Retinal pigment epithelial cell (primary cell): ENCODE data around the gene LPCAT1.

ENCODE experiments used
- DNase-seq: peaks from one replicate; pipeline ENCODE4 v3.0.0-alpha.2; 2010; ENCODE audit warnings: low read depth
- H3K4me3 ChIP-seq: 2 replicates; pipeline ENCODE4 v1.5.1; 2011; ENCODE audit warnings: mild to moderate bottlenecking, low read length, control low read depth, moderate library complexity
- TF ChIP-seq, protein P1 (sequence below): conservative IDR thresholded peaks from 2 replicates; pipeline ENCODE4 v1.5.1; 2011; ENCODE audit warnings: low read depth, low read length, control low read depth, inconsistent platforms

The LPCAT1 gene

DNA sequence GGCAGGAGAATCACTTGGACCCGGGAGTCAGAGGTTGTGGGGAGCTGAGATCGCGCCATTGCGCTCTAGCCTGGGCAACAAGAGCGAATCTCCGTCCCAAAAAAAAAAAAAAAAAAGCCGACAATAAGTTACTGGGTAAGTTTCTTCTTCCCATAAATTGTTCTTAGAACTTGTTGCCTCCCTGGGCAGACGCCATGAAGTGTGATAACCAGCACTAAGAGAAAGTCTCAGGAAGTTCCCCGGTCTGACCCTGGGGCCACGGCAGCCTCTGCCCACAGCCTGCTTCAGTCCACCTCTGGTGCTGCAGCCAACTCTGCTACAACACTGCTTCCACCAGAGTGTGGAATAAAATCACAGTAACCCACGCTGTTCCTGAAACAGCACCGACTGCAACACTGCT, 19.1 kb downstream of the LPCAT1 start:
- TF ChIP-seq, protein P1, sequence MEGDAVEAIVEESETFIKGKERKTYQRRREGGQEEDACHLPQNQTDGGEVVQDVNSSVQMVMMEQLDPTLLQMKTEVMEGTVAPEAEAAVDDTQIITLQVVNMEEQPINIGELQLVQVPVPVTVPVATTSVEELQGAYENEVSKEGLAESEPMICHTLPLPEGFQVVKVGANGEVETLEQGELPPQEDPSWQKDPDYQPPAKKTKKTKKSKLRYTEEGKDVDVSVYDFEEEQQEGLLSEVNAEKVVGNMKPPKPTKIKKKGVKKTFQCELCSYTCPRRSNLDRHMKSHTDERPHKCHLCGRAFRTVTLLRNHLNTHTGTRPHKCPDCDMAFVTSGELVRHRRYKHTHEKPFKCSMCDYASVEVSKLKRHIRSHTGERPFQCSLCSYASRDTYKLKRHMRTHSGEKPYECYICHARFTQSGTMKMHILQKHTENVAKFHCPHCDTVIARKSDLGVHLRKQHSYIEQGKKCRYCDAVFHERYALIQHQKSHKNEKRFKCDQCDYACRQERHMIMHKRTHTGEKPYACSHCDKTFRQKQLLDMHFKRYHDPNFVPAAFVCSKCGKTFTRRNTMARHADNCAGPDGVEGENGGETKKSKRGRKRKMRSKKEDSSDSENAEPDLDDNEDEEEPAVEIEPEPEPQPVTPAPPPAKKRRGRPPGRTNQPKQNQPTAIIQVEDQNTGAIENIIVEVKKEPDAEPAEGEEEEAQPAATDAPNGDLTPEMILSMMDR: no peak

DNA sequence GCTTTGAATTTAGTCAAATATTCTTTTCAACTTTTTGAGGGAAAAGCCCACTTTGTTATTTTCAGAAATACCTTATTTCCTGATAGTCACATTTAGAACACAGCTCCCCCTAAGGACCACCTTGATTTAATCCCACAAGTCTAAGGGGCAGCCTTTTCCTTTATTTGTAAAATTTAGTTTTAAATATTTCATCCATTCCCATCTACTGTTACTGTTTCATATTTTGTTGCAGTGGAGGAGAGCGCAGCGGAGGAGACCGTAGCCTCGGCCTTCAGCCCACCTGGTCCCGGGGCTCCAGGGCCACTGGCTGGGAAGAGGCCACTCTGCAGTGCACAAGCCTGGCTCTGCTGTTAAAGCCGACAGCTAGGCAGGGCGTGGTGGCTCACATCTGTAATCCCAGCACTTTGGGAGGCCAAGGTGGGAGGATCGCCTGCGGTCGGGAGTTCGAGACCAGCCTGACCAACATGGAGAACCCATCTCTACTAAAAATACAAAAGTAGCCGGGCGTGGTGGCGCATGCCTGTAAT, 19.6 kb downstream of the LPCAT1 start:
- DNase-seq: no peak
- TF ChIP-seq, protein P1: no peak
- H3K4me3 ChIP-seq: no peak overlapping the region

More for the DNA sequence above, 19.1 kb downstream of the LPCAT1 start:
- H3K4me3 ChIP-seq: no peak overlapping the region
- DNase-seq: no peak

- DNase-seq: no peak
- no peak overlapping the region for H3K4me3 ChIP-seq
- TF ChIP-seq, protein P1: no peak
Measured at GRCh38 chr5:1503241-1504068, 20.3 kb downstream of the LPCAT1 start.

- no peak for DNase-seq
- H3K4me3 ChIP-seq: no peak overlapping the region
- TF ChIP-seq, protein P1: no peak
Measured at GRCh38 chr5:1502737-1503120, 21.0 kb downstream of the LPCAT1 start.

DNA sequence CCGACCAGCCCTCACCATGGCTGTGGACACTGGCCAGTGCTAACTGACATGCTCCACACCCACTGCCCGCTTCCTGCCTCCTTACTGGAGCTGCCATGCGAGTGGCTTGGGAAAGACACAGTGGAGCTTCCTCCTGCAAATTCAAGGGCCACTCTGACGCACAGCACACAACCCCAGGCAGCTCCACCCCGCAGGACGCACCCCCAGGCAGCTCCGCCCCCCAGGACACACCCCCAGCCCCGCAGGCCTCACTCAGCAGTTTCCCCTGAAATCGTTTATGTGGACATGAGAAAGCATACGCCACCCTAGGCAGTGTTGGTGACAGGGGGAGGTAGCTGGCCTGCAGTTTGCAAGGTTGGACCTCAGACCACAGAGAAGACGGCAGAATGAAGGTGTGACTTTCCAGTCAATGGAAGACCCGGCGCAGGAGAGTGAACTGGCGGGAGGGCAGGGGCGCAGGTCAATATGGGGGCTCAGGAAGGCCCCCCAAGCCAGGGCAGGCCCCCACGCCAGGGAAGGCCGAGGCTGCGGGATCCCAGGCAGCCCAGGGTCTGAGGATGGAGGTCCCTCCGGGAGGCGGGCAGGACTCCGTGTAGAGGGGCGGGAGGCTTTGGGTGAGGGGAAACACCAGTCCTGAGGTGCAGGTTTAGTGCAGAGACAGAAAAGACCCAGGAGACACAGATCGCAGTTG, 21.6 kb downstream of the LPCAT1 start:
- TF ChIP-seq, protein P1: no peak
- no peak for DNase-seq
- H3K4me3 ChIP-seq: no peak overlapping the region

DNA sequence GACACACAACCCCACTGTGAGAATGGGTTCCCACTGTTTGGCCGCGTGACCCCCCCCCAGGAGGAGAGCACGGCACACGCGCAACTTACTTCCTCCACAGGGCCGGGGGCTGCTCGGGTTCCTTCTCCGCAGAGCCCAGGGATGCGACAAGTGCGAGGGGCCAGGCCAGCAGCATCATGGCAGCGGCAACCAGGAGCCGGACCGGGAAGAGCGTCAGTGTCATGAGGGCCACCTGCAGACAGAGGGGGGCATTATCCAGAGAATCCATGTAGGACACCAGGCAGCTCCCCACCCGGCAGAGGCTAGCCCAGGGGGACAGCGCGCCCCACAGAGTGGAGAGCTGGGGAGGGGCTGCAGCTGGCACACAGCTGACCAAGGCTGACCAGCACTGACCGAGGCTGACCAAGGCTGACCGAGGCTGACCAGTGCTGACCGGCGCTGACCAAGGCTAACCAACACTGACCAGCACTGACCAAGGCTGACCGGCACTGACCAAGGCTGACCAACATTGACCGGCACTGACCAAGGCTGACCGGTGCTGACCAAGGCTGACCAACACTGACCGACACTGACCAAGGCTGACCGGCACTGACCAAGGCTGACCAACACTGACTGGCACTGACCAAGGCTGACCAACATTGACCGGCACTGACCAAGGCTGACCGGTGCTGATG, 22.3 kb downstream of the LPCAT1 start:
- TF ChIP-seq, protein P1: no peak
- H3K4me3 ChIP-seq: no peak overlapping the region
- DNase-seq: no peak
